ENCODE measurements around the gene DDX3X.
A peak's percentile ranks its signal among the peaks of the same experiment; 100 is the strongest.

GRCh38 chrX:41336447-41336846, 2.5 kb downstream of the DDX3X start:
- TF ChIP-seq, protein P1, sequence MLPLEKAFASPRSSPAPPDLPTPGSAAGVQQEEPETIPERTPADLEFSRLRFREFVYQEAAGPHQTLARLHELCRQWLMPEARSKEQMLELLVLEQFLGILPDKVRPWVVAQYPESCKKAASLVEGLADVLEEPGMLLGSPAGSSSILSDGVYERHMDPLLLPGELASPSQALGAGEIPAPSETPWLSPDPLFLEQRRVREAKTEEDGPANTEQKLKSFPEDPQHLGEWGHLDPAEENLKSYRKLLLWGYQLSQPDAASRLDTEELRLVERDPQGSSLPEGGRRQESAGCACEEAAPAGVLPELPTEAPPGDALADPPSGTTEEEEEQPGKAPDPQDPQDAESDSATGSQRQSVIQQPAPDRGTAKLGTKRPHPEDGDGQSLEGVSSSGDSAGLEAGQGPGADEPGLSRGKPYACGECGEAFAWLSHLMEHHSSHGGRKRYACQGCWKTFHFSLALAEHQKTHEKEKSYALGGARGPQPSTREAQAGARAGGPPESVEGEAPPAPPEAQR (CRISPR knock-in tag; IDR thresholded peaks at IDR 0.05) = no peak
- TF ChIP-seq E2F5 (CRISPR knock-in tag; IDR thresholded peaks at IDR 0.05) (no peak), CTCF (IDR thresholded peaks at IDR 0.05) (no peak), MAX (CRISPR knock-in tag; IDR thresholded peaks at IDR 0.05) (no peak), USF2 (CRISPR knock-in tag; IDR thresholded peaks at IDR 0.05) (peak; percentile 46; the same call in 1 of the 2 replicates), CREB1 (CRISPR knock-in tag; IDR thresholded peaks at IDR 0.05) (no peak)
- TF ChIP-seq, protein P2, sequence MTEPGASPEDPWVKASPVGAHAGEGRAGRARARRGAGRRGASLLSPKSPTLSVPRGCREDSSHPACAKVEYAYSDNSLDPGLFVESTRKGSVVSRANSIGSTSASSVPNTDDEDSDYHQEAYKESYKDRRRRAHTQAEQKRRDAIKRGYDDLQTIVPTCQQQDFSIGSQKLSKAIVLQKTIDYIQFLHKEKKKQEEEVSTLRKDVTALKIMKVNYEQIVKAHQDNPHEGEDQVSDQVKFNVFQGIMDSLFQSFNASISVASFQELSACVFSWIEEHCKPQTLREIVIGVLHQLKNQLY (CRISPR knock-in tag; IDR thresholded peaks at IDR 0.05) = no peak
- TF ChIP-seq, protein P3, sequence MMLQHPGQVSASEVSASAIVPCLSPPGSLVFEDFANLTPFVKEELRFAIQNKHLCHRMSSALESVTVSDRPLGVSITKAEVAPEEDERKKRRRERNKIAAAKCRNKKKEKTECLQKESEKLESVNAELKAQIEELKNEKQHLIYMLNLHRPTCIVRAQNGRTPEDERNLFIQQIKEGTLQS (CRISPR knock-in tag; conservative IDR thresholded peaks at IDR 0.05) = no peak
